ENCODE data around the gene PA2G4.

Gene PA2G4

DNA sequence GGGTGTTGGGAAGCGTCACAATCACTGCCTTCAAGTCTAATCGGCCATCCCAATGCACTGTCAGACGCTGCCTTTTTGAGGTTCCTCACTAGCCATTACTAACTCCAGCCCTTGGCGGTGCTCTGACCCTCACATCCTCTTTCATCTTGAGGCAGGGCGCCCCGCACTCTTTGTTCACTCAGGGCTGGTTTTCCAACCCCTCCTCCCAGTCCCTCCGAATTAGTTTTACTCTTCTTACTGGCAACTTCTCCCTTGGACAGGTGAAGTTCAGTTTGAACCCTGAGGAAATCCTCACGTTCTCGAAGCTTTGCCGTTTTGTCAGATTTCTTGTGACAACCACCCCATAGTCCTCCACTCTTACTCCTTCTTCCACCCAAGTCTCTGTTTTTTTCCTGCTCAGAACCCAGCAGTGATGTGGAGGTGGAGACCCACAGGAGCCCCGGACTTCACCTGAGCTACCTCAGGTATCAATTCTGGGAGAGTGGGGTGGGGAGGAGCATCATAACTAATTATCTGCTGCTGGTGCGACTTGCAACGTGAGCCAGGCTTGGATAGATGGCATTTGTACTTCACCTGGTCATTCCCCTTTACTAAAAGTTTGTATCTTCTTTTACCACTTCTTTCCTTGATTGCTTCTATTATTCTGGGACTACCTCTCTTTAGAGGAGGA is 14.5 kb downstream of the PA2G4 start:
- no peak for DNase-seq (ENCODE audit: low read depth)
- TF ChIP-seq, protein P1, sequence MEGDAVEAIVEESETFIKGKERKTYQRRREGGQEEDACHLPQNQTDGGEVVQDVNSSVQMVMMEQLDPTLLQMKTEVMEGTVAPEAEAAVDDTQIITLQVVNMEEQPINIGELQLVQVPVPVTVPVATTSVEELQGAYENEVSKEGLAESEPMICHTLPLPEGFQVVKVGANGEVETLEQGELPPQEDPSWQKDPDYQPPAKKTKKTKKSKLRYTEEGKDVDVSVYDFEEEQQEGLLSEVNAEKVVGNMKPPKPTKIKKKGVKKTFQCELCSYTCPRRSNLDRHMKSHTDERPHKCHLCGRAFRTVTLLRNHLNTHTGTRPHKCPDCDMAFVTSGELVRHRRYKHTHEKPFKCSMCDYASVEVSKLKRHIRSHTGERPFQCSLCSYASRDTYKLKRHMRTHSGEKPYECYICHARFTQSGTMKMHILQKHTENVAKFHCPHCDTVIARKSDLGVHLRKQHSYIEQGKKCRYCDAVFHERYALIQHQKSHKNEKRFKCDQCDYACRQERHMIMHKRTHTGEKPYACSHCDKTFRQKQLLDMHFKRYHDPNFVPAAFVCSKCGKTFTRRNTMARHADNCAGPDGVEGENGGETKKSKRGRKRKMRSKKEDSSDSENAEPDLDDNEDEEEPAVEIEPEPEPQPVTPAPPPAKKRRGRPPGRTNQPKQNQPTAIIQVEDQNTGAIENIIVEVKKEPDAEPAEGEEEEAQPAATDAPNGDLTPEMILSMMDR (IDR thresholded peaks at IDR 0.05; ENCODE audit: insufficient read depth, low read depth, low read length, missing control alignments) = no peak
- H3K4me3 ChIP-seq (ENCODE audit: low read length) = peak overlapping the region; percentile 75

DNA sequence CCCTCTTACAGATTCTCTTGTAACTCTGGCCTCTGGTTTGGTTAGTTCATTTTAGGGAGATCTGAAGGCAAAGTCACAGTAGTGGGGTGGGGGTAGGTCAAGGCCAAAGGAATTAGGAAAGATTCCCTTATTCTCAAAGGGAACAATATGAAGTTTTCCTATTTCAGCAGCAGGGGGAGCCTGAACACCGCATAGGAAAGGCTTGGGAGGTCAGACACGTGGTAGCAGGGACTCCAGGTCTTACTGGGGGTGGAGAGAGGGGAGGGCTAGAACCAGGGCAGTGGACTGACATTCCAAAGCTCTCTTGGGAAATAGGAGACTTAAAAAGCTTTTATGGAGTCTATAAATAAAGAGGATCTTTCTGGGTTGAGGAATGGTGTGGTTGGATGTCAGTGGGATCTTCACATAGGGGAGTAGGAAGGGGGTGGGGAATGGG is 15.0 kb downstream of the PA2G4 start:
- peak overlapping the region; percentile 75 for H3K4me3 ChIP-seq (ENCODE audit: low read length)
- TF ChIP-seq, protein P1 (IDR thresholded peaks at IDR 0.05; ENCODE audit: insufficient read depth, low read depth, low read length, missing control alignments) = peak; percentile 85
- peak; percentile 87 for DNase-seq (ENCODE audit: low read depth)

DNA sequence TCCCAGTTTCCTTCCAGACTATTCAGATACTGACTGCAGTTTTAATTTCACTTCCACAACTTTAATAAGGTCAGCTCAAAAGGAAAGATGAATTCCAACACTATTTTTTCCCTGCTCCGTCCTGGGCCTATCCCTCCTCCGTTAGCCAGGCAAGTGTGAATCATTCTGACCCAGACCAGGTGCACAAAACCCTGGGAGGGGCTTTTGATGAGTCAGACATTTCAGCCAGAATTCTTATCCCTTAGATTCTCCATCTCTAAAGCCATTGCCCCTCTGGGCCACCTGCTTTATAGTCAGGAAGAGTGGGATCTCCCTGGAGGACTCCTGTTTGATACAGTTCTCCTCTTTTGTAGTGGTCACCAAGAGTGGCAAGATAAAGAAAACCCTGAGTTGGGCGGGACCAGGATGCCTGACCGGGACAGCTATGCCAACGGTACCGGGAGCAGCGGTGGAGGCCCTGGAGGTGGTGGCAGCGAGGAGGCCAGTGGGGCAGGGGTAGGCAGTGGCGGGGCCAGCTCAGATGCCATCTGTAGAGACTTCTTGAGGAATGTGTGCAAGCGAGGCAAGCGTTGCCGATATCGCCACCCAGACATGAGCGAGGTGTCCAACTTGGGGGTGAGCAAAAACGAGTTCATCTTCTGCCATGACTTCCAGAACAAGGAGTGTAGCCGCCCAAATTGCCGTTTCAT is 15.9 kb downstream of the PA2G4 start:
- TF ChIP-seq, protein P1 (IDR thresholded peaks at IDR 0.05; ENCODE audit: insufficient read depth, low read depth, low read length, missing control alignments) = no peak

DNA sequence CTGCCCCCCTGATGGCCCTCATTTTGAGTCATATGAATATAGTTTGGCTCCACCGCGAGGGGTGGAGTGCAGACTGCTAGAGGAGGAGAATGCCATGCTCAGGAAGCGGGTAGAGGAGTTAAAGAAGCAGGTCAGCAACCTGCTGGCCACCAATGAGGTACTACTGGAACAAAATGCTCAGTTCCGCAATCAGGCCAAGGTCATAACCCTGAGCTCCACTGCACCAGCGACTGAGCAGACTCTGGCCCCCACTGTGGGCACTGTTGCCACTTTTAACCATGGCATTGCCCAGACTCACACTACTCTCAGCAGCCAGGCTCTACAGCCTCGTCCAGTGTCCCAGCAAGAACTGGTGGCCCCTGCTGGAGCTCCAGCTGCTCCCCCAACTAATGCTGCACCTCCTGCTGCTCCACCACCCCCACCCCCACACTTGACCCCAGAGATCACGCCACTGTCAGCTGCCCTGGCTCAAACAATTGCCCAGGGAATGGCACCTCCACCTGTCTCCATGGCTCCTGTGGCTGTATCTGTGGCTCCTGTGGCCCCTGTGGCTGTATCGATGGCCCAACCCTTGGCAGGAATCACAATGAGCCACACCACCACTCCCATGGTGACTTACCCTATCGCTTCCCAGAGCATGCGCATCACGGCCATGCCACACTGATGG is 17.0 kb downstream of the PA2G4 start:
- no peak for DNase-seq (ENCODE audit: low read depth)
- TF ChIP-seq, protein P1 (IDR thresholded peaks at IDR 0.05; ENCODE audit: insufficient read depth, low read depth, low read length, missing control alignments) = no peak
- H3K4me3 ChIP-seq (ENCODE audit: low read length) = no peak overlapping the region

More for the DNA sequence above, 15.9 kb downstream of the PA2G4 start:
- H3K4me3 ChIP-seq (ENCODE audit: low read length) = no peak overlapping the region
- DNase-seq (ENCODE audit: low read depth) = peak; percentile 62

DNA sequence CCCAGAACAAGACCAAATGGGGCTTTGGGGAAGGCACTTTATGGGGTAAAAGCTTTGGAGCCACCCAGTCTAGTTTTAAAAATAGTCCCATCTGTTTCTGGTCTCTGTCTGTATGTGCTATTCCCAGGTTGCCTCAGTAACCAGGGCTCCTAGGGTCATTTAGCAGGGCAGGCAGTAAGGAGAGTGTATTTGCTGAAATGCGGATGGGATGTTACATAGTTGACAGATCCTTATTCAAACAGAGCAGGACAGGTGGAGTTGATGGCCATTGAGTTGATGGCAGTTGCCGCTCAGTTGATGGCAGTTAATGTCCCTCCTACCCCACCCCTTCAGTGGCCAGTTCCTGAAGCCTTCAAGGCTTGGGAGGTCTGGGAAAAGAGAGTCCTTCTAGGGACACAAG is 18.3 kb downstream of the PA2G4 start:
- no peak for DNase-seq (ENCODE audit: low read depth)
- no peak overlapping the region for H3K4me3 ChIP-seq (ENCODE audit: low read length)
- TF ChIP-seq, protein P1 (IDR thresholded peaks at IDR 0.05; ENCODE audit: insufficient read depth, low read depth, low read length, missing control alignments) = no peak

DNA sequence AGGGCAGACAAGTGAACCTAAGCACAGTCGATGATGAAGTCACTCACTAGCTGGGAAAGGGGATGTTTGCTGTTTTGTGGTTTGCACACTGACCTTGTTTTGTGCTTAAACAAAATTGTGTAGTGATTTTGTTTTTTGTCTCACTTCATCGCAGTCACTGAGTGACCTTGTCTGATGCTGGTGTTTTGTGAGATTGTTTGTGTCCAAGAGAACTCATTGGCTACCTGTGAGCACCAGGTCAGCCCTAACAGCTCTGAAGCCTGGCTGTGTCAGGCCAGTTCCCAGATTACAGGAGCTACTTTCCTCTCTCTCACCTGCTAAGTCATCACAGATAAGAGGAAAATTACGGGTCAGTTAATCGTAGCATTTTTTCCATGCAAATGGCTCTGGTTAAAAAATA is 19.8 kb downstream of the PA2G4 start:
- no peak overlapping the region for H3K4me3 ChIP-seq (ENCODE audit: low read length)
- TF ChIP-seq, protein P1 (IDR thresholded peaks at IDR 0.05; ENCODE audit: insufficient read depth, low read depth, low read length, missing control alignments) = no peak
- no peak for DNase-seq (ENCODE audit: low read depth)

Measured in epithelial cell of esophagus (primary cell).